PC-3 (cell line): ENCODE data around the gene COL1A2.

Experiments used
- CTCF ChIP-seq: fragments of 300-600 bp; sonication (generic); conservative IDR thresholded peaks from 2 replicates; pipeline ENCODE4 v1.5.1; 2017; ENCODE audit warnings: antibody characterized with exemption, low read depth, mild to moderate bottlenecking, low read length
- EZH2 ChIP-seq: fragments of 300-600 bp; sonication (generic); IDR thresholded peaks from one replicate; pipeline ENCODE4 v1.6.1; 2017; ENCODE audit warnings: antibody characterized with exemption, mild to moderate bottlenecking, low read length; ENCODE audit not compliant: unreplicated experiment

DNA sequence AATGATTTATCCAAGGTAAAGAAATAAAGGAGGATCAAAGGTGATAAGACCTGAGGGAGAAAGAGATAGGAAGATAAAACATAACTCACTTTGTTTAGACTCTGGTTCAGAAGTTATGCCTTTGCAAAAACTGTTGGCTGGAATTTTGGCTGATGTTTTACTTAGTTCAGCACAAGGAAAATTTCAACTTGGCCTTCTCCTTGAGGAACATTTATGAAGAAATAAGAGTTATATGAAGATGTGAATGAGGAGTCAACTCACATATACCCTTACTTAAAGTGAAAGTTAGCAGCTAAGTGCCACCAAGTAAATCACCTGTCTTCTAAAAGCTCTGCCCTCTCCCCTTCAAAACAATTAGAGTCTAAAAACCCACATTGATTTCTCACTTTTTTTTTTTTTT is 39.7 kb upstream of the COL1A2 start:
- TF ChIP-seq EZH2 (no peak), CTCF (no peak)
